ENCODE data around the gene CKLF. TPM values are rescaled to one million over a fixed set of nuclear protein-coding genes. Genes with fewer than 3 reads are reported as not detected.

Gene CKLF
- total RNA-seq, 1 experiment from 2014 or later, result 47.9 TPM

DNA sequence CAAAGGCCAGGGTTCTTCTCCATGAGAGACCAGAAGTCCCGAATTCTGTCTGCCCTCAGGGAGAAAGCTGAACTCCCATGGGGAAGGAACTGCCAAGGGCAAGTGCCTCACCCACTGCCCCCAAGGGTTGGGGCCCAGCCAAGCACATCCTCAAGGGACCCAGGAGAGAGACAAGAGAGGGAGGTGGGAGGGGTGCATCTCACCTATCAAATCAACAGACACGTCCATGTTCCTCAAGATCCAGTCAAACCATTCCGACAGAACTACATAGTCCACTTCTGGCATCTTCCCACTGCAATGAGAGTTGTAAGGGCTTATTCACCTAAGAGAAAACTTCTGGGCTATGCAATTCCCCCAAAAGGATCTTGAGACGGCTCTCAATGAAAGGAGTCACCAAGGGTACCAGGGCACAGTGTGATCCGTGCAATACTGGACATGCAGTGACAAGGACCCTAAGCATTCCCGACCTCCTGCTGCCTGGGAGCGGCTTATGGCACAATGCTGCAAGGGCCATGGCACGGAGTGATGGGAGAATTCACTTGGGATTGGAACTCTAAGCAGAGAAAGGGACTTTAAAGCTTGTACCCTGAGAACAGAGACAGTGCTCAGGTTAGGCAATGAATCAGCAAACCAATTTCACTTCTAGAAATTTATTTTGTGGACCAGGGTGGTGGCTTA lies 34.7 kb upstream of the CKLF start:
- ChIA-PET CTCF (no interaction called here), POLR2A (ENCODE audit: low non-redundant PET) (no interaction called here)
- no peak for DNase-seq (ENCODE audit: low spot score)
- Histone ChIP-seq H3K4me3 (ENCODE audit: low read depth, low read length, poor library complexity, severe bottlenecking) (no peak overlapping the region), H3K27ac (ENCODE audit: low read depth, low read length, poor library complexity, severe bottlenecking) (no peak overlapping the region), H3K9me3 (ENCODE audit: low read depth, low read length, poor library complexity, severe bottlenecking) (no peaks in the 10 kb centered on the region), H3K27me3 (replicated peaks; ENCODE audit: insufficient read depth, low read depth, low read length, poor library complexity) (no peaks in the 10 kb centered on the region), H3K4me1 (ENCODE audit: insufficient read depth, low read length, poor library complexity, severe bottlenecking) (peaks cover 11% of the 10 kb centered on the region), H3K36me3 (ENCODE audit: insufficient read depth, low read length, poor library complexity, severe bottlenecking) (no peaks in the 10 kb centered on the region)
- no TSS peak for BruUV-seq (replicated peaks)
- intact Hi-C loops (cut with micrococcal nuclease; ENCODE audit: unreplicated experiment), result no loop called here
- TF ChIP-seq EZH2 (IDR thresholded peaks at IDR 0.05; ENCODE audit: borderline replicate concordance, low read depth, low read length, poor library complexity, severe bottlenecking), result no peak
- TF ChIP-seq, protein P1, sequence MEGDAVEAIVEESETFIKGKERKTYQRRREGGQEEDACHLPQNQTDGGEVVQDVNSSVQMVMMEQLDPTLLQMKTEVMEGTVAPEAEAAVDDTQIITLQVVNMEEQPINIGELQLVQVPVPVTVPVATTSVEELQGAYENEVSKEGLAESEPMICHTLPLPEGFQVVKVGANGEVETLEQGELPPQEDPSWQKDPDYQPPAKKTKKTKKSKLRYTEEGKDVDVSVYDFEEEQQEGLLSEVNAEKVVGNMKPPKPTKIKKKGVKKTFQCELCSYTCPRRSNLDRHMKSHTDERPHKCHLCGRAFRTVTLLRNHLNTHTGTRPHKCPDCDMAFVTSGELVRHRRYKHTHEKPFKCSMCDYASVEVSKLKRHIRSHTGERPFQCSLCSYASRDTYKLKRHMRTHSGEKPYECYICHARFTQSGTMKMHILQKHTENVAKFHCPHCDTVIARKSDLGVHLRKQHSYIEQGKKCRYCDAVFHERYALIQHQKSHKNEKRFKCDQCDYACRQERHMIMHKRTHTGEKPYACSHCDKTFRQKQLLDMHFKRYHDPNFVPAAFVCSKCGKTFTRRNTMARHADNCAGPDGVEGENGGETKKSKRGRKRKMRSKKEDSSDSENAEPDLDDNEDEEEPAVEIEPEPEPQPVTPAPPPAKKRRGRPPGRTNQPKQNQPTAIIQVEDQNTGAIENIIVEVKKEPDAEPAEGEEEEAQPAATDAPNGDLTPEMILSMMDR (conservative IDR thresholded peaks at IDR 0.05; ENCODE audit: low read depth, low read length), result no peak

DNA sequence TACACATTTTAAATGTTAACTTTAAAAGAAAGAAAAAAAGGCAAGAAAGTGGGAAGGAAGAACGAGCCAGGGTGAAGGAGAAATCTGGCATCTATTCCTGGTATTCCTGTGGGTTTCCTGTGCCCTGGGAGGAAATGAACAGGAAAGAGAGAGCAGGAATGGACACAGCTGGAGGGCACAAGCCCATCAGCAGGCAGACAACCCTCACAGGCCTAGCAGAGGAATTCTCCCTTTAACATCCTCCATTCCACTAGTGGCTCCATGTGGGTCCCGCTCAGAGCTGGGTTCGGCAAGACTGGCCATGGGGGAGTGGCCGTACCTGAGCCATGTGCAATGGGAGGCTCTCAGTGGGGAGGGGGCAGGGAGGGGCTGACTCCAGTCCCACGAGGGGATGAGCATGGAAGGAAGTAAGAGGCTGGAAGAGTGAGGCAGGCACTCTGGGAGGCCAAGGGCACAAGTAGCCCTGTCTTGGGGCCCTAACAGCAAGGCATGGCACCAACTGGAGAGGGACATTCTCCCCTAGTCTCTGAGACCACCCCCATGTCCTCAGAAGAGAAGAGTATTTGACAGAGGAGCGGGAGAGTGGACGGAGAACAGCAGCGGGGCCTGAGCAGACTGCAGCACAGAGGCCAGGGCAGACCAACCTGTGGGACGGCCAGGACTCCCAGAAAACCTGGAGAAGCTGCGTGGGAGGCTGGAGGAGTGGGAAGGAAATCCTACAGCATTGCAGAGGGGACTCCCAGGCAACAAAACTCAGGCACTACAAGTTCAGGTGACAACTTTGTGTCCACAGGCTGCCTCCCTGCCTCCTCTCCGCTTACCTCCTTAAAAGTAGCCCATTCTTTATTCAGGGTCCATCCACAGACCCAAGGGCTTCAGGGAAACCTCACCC lies 32.6 kb upstream of the CKLF start:
- CTCF ChIA-PET, result no interaction called here
- peaks cover 11% of the 10 kb centered on the region for H3K4me1 ChIP-seq (ENCODE audit: insufficient read depth, low read length, poor library complexity, severe bottlenecking)

DNA sequence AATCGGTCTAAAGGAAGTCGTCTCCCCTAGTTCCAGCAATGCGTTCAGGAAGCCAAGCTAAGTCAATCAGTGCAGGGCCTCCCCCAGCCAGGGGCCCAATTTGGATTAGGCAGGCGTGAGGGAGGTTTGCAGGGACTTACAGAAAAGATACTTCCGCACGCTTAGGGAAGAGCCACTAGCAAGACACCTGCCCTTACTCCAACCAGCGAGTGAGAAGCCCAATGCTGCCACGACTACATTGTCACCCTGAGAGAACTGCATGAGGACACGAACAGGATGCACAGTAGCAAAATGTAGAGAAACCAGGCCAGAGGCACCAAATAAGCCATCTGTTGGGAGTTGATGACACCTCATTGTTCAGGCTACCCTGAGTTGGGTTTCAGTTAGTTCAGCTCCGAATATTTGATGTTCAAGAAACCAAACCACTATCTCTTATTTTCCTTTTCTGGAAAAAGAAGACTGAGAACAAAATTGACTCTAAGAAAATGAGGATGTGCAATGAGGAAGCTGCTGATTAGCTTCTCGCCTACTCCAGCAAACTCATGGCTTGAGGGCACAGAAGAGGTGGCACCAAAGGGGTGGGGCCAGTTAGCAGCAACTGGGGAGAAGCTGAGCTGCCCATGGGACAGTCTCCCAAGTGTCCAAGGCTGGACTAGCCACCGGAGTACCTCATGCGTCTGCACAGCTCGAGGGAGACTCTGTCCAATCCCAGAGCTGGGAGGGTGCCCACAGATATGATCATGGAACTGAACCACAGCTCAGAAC lies 31.8 kb upstream of the CKLF start:
- H3K27me3 ChIP-seq (replicated peaks; ENCODE audit: insufficient read depth, low read depth, low read length, poor library complexity), result no peaks in the 10 kb centered on the region
- no TSS peak for BruUV-seq (replicated peaks)
- no peaks in the 10 kb centered on the region for H3K36me3 ChIP-seq (ENCODE audit: insufficient read depth, low read length, poor library complexity, severe bottlenecking)
- POLR2A ChIA-PET (ENCODE audit: low non-redundant PET), result no interaction called here
- CTCF ChIA-PET, result no interaction called here
- intact Hi-C loops (cut with micrococcal nuclease; ENCODE audit: unreplicated experiment), result no loop called here
- no peak for DNase-seq (ENCODE audit: low spot score)
- no peak overlapping the region for H3K27ac ChIP-seq (ENCODE audit: low read depth, low read length, poor library complexity, severe bottlenecking)
- no peak overlapping the region for H3K4me3 ChIP-seq (ENCODE audit: low read depth, low read length, poor library complexity, severe bottlenecking)
- TF ChIP-seq, protein P1 (conservative IDR thresholded peaks at IDR 0.05; ENCODE audit: low read depth, low read length), result no peak
- no peak for TF ChIP-seq EZH2 (IDR thresholded peaks at IDR 0.05; ENCODE audit: borderline replicate concordance, low read depth, low read length, poor library complexity, severe bottlenecking)
- peaks cover 11% of the 10 kb centered on the region for H3K4me1 ChIP-seq (ENCODE audit: insufficient read depth, low read length, poor library complexity, severe bottlenecking)
- no peaks in the 10 kb centered on the region for H3K9me3 ChIP-seq (ENCODE audit: low read depth, low read length, poor library complexity, severe bottlenecking)

More for the DNA sequence above, 32.6 kb upstream of the CKLF start:
- H3K9me3 ChIP-seq (ENCODE audit: low read depth, low read length, poor library complexity, severe bottlenecking), result no peaks in the 10 kb centered on the region
- intact Hi-C loops (cut with micrococcal nuclease; ENCODE audit: unreplicated experiment), result no loop called here
- H3K4me3 ChIP-seq (ENCODE audit: low read depth, low read length, poor library complexity, severe bottlenecking), result no peak overlapping the region
- no peak overlapping the region for H3K27ac ChIP-seq (ENCODE audit: low read depth, low read length, poor library complexity, severe bottlenecking)
- H3K36me3 ChIP-seq (ENCODE audit: insufficient read depth, low read length, poor library complexity, severe bottlenecking), result no peaks in the 10 kb centered on the region
- no peak for TF ChIP-seq EZH2 (IDR thresholded peaks at IDR 0.05; ENCODE audit: borderline replicate concordance, low read depth, low read length, poor library complexity, severe bottlenecking)
- TF ChIP-seq, protein P1 (conservative IDR thresholded peaks at IDR 0.05; ENCODE audit: low read depth, low read length), result no peak
- POLR2A ChIA-PET (ENCODE audit: low non-redundant PET), result no interaction called here
- BruUV-seq (replicated peaks), result no TSS peak
- no peak for DNase-seq (ENCODE audit: low spot score)
- H3K27me3 ChIP-seq (replicated peaks; ENCODE audit: insufficient read depth, low read depth, low read length, poor library complexity), result no peaks in the 10 kb centered on the region

Measured in A673 (cell line).